Transverse colon (tissue), 3 donors: ENCODE data around the gene OR5C1.

Experiments
- CTCF ChIP-seq, 5 experiments: fragments of 200-600 bp in 3 of 5; fragments of 450-650 bp in 2 of 5; sonication (generic) in 3 of 5; IDR thresholded peaks; 1 replicate in 2 of 5; 2 replicates in 3 of 5; pipeline ENCODE4 v1.5.1; 2016 to 2017; ENCODE audit warnings: antibody characterized with exemption in 5 of 5, inconsistent platforms in 3 of 5, mild to moderate bottlenecking in 2 of 5, moderate library complexity in 1 of 5
- EP300 ChIP-seq: sonication (generic); formaldehyde crosslinking; IDR thresholded peaks from one replicate; pipeline ENCODE4 v1.6.1; 2017; ENCODE audit warnings: antibody characterized with exemption, low read depth
- POLR2A ChIP-seq: fragments of 450-650 bp; IDR thresholded peaks from one replicate; pipeline ENCODE4 v1.6.1; 2016; ENCODE audit warnings: antibody characterized with exemption, mild to moderate bottlenecking, moderate library complexity

- TF ChIP-seq CTCF (IDR thresholded peaks at IDR 0.05) (no peak), EP300 (no peak), POLR2A (no peak)
Observed at GRCh38 chr9:122786338-122786737, 2.4 kb upstream of the OR5C1 start.
